Left renal pelvis (tissue), 4 donors: ENCODE measurements around the gene C8B. TPM values are rescaled to one million over a fixed set of nuclear protein-coding genes. Genes with fewer than 3 reads are reported as not detected.

Experiments
- DNase-seq, 4 donors: peaks; one replicate each; pipeline ENCODE4 v3.0.0-alpha.2; 2013; ENCODE audit warnings: low read depth in 4 of 4, low spot score in 3 of 4
- polyA plus RNA-seq, 4 donors: library from polyadenylated mRNA; unstranded; fragments of 120-200 nt; gene quantifications; one replicate each; pipeline ENCODE4 v1.2.1, GENCODE V29; 2013; ENCODE audit not compliant: insufficient read length in 4 of 4

The C8B gene
- polyA plus RNA-seq, 4 donors, result 0.74 TPM; not detected in 3

DNA sequence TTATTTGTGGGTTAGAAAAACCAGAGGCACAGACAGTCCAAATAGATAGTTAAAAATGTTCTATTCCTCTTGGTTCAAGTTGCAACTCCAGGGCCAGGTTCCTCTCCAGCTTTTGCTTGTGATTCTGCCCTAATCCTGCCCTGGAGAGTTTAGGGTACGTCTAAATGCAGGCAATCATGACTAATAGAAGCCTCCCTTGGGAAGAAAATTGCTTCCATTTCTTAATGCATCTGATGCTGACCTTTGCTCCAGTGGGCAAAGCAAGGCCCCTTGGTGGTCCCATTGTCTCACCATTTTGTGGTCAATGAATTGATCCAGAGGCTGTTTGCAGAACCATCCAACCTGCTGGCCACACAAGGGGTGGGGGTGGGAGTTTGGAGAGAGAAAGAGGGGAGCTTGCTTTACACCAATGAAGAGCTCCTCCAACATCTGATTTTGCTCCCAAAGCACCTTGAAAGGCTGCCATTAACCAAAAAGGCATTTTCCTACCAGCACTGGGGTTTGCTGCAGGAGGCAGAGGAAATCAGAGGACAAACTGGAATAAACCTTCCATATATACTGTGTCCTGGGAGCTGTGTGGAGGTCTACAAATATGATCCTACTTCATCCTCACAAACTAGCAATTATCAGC lies 31.3 kb downstream of the C8B start:
- DNase-seq, result no peak

DNA sequence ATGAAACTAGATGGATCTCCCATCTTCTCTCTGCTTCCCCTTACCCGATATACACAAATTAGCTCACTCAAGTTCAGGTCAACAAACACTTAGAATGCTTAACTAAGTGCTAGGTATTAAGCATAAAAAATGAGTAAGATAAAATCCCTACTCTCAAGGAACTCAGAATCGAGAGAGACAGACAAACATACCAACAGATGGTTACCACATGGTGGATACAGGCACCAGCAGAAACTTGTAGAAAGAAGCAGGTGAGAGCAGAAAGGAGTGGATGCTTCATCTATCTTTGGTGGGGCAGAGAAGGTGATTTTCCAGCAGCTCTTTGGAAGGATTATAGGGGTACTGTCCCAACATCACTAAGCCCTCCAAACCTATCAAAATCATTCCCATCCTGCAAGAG lies 32.2 kb downstream of the C8B start:
- no peak for DNase-seq

DNA sequence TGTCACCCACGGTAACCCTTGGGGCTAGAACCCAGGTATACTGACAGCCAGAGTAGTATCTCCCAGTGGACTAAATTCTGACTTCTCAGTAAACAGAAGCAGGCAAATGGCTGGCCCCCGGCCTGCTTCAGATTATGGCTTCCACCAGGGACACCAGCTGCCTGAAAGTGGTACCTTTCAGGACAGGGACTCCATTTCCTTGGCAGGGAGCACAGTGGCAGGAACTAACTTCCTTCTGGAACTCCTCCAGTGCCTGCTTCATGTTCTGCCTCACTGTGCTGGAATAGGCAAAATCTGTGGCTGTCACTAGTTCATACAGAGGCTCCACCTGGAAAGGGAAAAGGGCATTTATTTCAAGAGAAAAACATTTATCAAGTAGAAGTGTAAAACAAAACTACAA lies 32.7 kb downstream of the C8B start:
- no peak for DNase-seq

DNA sequence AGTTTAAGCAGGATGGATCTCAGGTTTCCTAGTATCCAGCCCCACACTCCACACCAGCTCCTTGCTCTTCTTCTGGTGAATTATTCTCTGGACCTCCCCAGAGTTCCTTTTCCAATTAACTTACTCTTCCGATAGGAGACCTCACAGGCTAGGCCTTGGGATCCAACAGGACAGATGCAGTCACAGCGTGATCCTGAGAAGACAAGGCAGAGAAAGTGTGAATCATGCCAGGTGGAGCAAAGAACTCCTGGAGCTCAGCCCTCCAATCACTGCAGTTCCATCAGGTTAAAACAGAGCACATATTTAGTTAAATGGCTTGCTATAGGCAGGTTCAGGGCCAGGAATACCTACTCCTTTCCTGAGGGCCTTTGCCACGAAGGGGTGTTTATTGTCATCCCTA lies 34.1 kb downstream of the C8B start:
- DNase-seq, result no peak

DNA sequence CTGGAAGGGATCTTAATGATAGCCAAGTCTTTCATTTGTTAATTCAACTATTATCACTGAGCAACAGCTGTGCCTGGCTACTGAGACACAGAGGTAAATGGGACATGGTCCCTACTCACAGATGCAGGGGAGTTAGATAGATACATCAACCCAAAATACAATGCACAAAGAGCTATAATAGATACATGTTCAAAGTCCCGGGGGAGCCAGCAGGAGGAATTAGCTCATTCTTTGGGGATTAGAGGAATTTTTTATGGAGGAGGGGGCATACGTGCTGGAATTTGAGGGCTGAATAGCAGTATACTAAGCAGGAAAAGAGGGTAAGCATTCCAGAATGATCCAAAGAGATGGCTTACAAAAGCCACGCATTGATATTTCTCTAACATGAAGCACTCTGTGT lies 34.6 kb downstream of the C8B start:
- DNase-seq, result no peak

DNA sequence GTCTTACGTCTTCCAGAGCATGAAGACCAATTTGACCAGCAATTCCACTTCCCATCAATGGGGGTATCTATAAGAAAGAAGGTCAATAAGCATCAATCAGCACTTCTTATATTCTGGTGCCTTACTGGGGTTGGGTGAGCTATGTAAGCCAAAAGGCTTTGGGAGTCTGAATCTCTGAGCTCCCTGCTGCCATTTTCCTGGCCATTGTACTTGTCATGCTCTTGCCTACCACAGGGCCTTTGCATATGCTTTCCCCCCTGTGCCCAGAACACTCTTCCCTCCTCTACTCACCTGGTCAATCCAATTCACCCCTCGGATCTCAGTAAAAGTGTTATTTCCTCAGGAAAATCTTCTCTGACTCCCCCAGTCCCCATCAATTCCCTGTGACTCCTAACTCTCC lies 36.3 kb downstream of the C8B start:
- DNase-seq, result no peak

DNA sequence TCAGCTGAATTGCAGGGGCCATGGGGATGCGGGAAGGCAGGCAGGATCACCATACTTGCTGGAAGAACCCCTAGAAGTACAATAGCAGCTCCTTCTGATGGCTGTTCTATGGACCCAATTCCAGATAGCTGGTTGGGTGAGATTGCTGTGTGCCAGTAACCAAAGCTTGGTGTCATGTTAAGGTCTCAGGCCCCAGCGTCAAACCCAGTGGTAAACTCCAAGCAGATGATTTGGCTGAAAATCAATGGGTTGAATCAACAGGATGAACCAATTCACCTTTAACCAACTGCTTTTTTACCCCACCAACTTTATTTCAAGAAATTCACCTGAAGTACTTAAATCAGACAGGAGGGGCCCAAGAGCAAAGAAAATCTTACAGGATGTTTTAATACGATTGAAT lies 37.8 kb downstream of the C8B start:
- DNase-seq, result no peak

DNA sequence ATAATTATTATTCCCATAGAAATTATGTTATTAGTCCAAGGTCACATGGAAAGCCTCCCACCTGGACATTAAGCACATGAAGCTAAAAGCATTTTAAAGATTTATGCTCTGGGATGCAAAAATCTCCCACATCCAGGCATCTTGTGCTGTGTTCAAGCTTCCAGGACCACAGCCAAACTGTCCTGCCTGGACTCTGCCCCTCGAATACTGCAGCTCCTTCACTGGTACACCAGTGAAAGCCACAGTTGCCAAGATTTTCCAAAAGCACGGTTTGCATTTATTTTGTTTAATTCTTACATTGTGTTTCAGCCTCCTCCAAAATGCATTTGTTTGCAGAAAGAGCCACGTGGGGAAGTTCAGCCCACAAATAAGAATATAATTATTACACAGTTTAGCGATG lies 38.6 kb downstream of the C8B start:
- no peak for DNase-seq

DNA sequence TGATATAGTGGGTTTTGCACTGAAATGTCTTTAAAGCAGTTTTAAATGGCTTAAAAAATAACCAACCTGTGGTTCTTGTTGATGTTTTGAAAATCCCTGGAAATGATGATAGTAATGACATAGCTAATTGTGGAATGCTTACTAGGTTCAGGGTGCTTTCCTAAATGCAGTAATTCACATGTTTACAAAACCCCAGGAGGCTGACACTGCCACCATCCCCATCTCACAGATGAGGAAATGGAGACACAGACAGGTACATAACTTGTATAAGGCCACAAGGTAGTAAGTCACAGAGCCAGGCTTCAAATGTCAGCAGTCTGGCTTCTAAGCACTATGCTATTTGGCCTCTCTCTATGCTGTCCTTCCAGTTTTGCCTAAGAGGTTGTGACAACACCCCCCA lies 40.6 kb downstream of the C8B start:
- no peak for DNase-seq

DNA sequence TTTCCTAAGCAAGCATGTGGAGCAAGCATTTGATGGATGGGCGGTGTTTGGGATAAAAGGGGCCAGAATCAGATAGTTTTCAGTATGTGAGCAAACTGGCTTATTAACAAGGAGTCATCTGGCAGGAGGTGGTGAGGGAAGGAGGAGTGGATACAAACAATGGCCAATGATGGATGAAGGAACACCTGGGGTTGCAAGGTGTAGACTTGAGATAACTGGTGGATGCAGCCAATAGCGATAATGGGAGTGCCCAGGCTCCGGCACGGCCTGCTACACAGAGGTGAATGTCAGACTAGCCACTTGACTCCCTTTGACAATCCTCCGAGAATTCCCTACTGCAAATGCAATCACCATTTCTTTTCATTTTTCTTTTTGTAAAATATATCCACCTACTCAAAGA lies 41.7 kb downstream of the C8B start:
- no peak for DNase-seq

DNA sequence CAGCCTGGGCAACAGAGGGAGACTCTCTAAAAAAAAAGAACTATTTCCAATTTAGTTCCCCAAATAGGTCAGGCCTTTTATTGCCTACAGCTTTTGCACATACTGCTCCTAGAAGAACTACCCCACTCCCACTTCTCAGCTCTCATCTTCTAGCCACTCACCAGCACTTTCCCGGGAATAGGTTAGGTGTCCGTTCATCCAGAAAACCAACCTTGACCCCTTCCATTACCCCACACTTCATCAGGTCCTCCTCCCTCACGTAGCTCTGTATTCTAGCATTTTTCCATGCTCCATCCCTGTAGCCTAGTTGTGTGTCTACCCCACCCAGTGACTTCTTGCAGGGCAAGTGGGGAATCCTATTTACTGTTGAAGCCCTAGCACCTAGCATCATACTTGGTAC lies 42.6 kb downstream of the C8B start:
- DNase-seq, result peak in 1 of 4 donors; percentile 22

DNA sequence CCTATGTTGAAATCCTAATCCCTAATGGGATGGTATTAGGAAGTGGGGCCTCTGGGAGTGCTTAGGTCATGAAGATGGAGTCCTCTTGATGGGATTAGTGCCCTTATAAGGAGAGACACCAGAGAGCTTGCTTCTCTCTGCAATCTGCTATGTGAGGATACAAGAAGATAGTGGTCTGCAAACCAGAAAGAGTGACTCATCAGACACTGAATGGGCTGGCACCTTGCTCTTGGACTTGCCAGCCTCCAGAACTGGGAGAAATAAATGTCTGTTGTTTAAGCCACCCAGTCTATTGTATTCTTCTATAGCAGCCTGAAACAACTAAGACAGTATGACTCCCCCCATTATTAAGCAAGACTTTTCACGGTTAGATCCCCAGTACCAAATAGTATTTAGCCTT lies 43.3 kb downstream of the C8B start:
- DNase-seq, result no peak

DNA sequence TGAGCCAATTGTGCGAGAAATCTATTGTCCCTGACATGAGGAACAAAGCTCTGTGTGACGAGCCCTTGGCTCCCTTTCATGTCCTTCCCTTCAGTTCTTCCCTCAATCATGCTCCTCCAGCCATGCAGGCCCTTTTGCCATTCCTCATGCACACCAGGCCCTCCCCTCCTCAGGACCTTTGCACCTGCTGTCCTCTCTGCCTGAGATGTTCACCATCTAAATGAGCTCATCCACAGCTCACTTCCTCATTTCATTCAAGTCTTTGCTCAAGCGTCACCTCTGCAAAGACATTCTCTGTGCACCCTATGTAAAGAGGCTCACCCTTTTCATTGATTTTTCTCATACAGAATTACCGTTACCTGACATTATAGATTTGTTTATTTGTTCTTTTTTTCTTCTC lies 43.7 kb downstream of the C8B start:
- no peak for DNase-seq

DNA sequence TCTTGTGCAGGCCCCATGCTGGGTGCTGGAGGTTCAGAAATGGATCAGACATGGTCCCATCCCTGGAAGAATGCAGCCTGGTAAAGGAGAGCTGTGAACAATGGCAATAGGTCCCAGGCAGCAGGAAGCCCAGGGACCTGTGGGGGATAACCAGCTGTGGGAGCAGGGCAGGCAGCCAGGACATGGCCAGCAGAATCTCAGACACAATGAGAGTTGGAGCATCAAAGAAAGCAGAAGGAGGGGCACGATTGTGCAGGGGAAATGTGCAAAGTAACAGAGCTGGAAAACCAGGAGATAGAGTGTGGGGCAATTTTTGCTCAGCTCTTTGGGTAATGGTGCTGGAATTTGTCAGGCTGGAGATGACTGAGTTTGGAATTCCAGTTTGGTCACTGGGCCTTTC lies 44.3 kb downstream of the C8B start:
- DNase-seq, result no peak

DNA sequence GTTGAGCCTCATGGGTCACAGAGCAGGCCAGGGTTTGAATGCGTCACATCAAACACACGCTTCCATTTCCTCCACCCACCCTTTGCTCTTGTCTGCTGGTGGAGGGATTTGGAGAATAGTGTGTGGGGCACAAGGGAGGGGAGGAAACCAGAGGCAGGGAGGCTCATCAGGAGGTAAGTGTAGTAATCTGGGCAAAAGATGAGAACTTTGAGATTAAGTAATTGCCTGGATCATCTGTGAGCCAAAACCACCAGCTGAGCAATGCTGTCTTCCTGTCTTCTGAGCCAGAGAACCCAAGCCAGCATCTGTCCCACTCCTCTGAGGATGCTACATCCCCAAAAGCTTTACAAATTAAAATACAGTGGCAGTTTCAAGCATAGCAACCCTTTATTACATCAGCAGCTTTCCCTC lies 45.2 kb downstream of the C8B start:
- no peak for DNase-seq

DNA sequence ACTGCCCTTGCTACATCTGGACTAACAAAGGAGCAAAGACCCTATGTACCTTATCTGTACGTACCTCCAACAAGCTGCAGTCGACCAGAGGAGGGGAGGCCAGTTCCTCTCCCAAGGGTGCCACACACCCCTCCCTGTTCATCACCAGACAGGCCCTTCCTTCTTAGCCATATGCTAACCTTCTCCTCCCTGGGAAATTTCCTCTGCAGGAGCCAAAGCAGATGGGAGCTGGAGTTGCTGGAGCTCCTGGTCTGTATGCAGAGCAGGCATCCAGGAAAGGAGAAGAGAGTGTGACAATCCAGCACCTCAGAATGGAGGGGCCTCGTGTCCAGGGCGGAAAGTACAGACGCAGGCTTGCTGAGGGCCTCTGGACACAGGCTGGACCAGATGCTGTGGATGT lies 48.5 kb downstream of the C8B start:
- DNase-seq, result no peak

DNA sequence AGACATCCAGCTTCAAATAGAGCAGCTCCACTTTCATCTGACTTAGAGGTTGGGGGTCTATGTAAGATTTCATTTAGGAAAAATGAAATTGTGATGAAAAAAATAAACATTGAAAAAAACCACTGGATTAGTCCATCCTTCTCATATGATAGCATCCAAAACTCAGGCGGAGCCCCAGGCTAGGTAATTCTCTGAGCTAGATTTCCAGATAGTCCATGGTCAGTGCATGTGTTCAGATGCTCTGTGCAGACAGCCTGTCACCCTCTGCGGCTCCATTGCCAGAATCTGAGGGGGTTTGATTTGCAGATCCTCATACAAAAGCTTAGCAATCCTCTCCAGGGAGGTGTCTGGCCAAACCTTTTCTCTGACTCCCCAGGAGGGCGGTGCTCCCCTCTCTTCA lies 49.2 kb downstream of the C8B start:
- DNase-seq, result no peak

DNA sequence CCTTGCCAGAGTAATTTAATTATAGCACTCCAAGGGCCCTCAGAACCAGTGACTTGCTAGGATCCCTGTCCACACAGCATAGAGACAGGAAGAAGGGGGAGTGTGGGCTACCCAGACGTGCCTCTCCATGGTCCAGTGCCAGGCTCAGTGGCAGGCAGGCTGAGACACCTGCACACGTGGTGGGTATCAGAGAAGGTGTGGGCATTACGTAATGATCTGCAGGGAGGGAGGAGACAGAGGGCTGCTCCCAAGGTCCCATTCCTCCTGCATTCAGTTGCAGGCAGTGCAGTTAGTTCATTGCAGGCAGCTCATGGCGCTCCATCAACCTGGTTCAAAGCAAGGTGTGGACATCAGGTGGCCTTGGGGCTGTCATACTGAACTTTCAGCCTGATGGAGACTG lies 49.9 kb downstream of the C8B start:
- peak in 1 of 4 donors; percentile 29 for DNase-seq

DNA sequence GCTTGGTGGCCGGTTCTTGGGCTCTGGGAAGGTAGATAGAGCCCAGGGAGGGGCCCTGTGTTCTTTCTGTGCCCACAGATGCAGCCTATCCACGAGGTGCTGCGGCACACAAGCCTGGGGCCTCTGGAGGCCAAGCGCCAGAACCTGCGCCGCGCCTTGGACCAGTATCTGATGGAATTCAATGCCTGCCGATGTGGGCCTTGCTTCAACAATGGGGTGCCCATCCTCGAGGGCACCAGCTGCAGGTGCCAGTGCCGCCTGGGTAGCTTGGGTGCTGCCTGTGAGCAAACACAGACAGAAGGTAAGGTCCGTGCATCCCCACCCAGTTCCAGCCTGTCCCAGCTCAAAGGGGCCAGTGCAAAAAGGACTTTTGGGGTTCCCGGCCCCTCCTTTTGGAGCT lies 53.5 kb downstream of the C8B start:
- DNase-seq, result no peak

DNA sequence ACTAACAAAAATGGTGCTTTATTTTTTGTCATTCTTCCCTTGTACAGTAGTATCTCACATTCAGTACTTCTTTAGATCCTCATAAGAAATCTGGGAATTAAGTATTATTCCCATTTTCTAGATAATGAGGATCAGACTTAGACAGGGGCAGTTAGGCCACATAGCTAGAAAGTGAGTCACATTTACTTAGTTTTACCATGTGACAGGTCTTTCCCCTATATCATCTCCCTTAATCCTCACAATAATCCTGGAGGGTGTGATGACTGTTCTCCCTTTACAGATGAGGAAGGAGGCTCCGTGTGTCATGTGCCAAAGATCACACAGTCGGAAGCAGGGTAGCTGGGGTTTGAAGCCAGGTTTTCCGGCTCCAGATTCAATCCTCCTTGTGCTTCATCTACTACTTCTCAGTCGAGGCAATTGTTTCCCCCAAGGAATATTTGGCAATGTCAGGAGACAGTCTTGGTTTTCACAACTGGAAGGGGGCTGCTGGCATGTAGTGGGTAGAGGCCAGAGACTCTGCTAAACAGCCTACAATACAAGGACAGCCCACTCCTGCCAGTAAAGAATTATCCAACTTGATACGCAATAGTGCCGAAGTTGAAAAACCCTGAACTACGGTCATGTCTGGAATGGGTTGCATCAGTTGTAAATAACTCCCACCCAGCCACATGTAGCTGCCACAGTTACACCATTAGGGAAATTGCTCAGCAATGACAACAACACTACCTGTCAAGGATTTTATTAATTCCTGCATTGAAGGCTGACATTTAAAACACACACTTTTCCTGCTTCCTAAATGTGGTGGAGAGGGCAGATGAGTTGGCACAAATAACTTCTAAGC lies 54.5 kb downstream of the C8B start:
- no peak for DNase-seq

DNA sequence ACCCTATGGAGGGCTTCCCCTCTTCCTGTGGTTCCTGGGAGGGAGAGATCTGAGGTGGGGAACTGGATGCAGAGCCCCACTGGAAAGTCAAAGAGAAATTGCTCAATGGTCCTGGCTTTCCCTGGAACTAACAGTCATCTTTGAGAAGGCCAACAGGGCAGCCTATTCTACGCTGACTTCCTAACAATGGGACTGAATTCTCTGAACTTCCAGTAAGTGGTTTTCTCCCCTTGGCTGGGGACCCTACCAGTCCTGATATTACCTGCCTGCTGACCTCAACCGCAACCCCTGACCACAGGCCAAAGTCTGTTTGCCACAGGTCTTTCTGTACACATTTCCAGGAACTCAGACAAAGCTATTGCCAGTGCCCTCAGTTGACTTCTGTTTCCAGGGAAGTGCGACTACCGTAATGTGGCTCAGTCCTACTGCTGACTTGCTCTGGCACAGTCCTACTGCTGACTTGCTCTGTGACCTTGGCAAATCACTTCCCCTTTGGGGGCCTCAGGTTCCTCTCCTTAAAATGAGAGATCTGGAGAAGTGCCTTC lies 55.3 kb downstream of the C8B start:
- DNase-seq, result no peak

DNA sequence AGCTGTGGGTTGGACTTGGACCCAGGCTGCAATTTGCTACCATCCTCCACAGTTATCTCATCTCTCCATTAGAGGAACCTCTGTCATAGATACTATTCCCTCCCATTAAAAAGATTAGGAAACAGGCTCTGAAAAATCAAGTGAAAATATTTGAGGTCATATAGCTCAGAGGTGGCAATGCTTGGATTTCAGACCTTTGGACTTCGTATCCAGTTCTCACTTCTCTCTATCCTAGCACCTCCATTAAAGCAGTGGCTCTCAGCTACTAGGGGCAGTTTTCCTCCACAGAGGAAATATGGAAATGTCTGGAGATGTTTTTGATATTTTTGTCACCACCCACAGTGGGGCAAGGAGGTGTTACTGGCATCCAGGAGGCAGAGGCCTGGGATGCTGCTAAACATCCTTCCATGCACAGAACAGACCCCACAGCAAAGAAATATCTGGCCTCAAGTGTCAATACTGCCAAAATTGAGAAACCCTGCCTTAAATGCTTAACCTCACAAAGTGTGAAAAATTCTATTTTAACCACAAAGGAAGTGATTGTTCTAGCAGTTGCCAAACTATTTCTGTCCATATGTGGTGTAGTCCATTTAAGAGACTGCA lies 57.1 kb downstream of the C8B start:
- DNase-seq, result no peak
